GM19463 (cell line): Measurements from ENCODE around the gene RPL10A.

Source experiments
- ATAC-seq: cut with Tn5 transposase; IDR thresholded peaks from one replicate; pipeline ENCODE4 v1.9.1; 2021; ENCODE audit warnings: mild to moderate bottlenecking, moderate library complexity; ENCODE audit not compliant: unreplicated experiment

Gene RPL10A

DNA sequence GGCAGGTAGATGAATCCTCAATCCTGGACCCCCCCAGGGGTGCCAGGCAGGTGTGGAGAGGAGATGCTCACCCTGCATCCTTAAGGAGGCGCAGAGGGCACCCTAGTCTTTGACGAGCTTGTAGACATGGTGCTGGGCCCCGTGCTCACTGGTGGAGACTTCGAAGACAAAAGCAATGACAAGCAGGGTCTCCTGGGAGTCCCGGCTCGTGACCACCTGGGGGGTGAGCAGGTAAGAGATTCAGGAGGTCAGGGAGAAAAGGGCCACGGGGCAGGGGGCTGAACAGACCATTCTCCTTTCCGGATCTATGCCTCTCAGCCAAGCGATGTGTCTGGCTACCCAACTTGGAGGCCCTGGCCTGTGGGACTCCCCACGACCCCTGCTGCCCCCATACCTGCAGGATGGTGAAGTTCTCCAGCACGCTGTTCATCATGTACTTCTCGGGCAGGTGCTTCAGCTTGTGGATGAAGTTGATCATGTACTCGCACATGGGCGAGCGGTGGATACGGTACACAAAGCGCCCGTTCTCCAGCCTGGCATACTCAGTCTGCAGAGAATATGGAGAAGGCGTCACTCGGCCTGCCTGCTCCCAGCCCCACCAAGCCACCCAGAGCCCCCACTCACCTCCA, 6.9 kb downstream of the RPL10A start:
- no peak for ATAC-seq

DNA sequence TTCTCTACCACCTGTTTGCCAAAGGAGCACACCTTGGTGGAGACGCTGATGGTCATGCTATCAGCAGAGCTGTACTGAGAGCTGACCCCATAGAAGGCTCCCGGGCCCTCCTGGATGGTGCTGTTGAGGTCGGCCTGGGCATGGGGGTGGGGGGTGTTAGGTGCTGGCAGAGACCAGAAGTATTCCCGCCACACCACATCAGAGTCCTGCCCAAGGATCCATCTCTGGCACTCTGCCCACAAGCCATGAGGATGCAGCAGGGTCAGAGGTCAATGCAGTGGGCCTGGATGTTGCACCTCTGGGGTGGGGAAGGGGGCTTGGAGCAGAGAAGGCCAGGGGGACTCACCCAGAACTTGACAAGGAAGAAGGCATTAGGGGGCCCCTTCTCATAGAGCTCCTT, 7.4 kb downstream of the RPL10A start:
- ATAC-seq: no peak

DNA sequence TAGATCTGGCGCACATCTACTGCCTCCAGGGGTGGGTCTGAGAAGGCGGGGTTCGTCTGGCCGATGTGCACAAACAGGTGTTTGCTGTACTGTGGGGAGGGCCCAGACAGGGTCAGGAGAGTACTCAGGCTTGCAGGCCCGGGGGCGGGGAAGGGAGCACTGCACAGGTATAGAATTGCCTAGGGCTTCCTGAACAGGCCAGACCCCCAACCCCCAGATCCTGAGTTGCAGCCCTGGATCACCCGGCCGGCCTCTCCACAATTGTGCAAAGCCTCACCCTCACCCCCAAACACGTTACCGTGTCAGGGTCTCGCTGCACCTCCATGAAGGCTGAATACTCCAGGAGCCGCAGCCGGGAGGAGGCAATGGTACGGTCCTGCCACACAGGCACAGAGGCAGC, 7.8 kb downstream of the RPL10A start:
- no peak for ATAC-seq

DNA sequence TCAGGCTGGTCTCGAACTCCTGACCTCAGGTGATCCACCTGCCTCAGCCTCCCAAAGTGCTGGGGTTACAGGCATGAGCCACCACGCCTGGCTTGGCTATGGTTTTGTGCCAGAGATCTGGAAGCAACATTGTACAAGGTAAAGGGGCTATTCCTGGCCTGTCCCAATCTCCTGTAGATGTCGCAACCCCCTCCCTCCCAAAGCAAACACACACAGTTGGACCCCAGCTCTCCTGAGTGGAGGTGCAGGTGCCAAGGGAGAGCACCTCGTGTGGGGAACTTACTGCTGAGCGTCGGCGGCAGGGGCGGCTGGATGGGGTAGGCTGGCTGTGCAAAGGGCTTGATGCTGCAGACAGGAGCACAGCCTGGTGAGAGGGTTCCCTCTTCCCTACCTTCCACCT, 8.8 kb downstream of the RPL10A start:
- no peak for ATAC-seq

DNA sequence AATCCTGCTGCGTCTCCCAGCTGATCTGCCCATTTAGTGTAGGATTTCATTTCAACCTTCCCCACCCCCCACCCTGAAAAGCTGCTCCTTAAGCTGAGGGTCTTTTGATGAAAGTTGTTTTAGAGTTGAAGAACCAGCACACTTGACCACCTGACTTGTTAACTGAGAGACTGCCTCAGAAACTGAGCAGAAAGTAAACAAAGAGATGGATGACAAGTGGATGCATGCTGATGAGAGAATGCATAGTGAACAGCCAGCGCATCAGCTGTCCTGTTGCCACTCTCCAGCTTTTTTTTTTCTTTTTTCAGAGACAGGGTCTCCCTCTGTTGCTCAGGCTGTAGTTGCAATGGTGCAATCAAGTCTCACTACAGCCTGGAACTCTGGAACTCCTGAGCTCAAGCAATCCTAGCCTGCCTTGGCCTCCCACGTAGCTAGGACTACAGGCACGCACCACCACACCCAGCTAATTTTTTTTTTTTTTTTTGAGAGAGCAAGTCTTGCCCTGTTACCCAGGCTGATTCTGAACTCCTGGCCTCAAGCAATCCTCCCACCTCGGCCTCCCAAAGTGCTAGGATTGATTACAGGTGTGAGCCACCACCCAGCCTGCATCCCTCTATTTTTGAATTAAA, 9.5 kb downstream of the RPL10A start:
- no peak for ATAC-seq

DNA sequence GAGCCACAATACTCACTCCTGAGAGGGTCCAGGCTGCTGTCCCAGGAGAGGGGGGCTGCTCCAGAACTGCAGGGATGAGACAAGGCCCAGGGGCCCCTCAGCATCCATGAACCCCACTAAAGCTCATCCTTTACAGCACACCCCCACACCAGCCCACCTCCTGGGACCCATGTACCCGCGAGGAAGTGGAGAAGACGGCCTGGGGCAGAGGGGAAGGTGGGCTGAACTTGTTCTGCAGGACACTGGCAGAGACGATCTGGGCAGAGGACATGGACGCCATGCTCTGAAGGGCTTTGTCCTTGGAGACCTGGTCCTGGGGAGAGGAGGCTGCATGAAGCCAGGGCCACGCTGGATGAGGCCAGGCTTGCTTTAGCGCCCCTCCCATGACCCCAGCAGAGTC, 10.1 kb downstream of the RPL10A start:
- ATAC-seq: no peak

DNA sequence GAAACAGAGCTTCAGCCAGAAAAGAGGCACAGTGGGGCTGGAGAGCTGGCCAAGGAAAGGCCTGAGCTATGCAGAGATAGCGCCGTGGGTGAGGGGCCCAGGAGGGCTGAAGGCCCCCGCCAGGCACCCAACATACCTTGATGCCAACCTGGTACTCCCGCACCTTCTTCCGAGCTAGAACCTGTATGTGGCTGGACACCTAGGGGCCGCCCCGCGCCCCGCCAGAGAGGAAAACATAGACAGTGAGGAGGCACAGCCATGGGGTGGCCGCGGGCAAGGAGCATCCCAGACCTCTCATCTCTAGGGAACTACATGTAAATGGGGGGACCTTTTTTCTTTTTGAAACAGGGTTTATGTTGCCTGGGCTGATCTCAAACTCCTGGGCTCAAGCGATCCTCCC, 12.0 kb downstream of the RPL10A start:
- ATAC-seq: no peak

DNA sequence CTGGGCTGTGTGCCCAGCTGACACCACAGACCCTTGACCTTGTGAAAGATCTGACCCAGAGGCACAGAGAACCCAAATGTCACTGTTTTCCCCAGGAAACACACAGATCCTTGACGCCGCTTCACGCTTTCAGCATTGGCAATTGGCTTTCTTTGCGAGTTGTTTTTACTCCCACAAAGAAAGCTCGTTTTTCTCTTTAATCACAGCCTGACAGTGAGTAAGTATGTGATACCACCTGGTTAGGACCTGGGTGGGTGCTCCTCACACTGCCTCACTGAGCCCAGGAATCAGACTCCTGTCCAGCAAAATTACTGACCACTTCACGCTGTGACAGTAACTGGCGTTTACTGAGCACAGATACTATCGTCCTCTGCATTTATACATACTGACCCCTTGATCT, 13.0 kb downstream of the RPL10A start:
- no peak for ATAC-seq

DNA sequence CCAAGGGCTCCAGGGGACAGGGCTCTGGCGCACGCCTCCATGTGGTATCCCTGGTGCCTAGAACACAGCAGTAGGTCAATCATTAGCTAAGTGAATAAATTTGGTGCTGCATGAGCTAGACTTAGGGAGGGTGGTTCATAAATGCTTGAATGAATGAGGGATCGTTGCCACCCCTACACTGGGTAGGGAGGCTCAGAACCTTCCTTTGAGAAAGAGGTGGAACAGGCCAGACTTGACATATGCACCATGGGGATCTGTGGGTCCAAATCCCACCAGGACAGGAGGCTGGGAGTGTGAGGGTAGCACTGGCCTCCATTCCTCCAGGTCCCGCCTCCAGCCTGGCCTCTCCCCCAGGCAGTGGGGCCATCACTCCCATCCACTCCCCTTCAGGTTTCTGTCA, 14.9 kb downstream of the RPL10A start:
- ATAC-seq: no peak

DNA sequence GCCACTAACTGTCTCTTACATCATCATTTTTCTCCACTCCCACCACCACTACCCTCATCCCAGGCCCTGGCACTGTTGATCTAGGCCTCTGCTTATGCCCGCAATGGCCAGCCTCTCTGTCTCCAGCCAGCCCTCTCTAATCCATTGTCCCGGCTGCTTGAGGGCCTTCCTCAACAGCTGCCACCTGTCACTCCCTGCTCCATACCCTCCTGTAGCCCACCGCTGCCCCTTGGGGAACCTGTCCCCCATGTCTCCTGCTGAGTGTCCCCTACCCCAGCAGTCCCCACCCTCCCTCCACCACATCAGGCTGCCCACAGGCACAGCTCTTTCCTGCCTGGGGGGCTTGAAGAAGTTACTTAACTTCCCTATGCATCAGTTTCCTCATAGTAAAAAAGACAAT, 15.3 kb downstream of the RPL10A start:
- ATAC-seq: no peak

DNA sequence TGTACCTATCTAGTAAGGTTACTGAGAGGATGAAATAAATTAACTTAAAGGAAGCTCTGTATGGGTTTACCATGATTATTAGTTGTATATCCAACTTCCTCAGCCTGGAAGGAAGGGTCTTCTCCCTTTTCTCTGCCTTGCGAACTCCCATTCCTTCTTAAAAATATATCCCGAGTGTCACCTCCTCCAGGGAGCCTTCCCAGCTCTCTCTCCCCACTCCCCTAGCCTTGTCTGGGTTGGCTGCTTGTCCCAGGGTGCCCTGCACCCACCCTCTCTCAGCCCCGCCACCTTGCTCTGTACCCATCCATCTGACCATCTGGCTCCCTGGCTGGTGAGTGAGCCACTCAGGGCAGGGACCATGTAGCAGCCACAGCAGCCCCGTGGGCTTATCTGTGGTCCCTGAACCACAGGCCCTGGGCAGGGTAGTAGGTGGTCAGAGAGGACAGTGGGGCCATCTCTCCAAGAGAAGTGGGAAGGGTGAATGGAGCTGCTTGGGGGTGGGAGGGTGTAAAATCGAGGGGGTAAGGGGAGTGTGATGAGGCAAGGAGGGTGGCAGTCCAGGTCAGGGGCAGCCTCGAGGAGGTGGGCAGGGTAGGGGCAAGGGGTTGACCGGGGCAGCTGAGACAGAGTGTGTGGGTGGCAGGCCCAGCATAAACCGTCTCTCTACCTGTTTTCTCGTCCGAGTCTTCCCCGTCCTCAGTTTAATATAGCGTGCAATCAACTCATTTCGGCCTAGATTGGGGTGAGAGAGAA, 15.9 kb downstream of the RPL10A start:
- no peak for ATAC-seq

DNA sequence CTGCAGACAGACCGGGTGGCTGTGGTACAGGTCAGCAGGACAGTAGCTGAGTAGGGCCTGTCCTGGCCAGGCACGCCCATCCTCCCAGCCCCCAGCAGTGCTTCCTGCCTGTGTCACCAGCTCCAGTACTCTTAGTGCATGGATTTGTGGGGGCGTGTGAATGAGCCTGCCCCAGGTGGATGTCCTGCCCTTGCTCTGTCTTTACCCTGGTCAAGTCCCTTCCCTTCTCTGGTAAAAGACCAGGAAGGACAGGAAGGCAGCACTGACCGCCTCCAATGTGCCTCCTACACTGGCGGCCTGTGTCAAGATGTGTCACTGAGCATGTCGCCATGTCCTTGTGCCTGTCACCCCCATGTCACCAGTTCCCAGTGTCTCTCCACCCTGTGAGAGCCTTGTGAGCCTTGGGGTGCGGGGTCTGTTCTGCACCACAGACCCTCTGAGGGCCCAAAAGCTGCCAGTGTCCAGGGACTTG, 16.8 kb downstream of the RPL10A start:
- ATAC-seq: no peak

DNA sequence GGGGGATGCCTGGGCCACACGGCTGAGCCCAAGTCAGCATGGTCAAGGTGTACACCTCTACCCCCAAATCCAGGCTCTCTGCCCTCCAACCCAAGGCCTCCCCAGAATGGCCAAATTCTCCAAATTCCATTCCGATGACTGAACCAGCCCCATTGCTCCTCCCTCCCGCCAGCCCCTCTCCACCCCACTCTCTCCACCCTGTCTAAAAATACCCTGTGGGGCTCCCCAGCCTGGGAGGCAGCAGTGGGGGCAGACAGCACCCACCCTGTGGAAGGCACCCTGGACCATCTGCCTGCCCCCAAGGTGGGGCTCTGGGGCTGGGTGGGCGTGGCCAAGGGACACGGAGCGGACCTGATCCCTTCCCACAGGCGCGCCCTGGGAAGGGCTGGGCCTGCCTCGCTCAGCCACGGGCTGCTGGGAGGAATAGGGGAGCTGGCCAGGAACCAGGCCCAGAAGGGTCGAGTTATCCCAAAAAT, 17.2 kb downstream of the RPL10A start:
- no peak for ATAC-seq

DNA sequence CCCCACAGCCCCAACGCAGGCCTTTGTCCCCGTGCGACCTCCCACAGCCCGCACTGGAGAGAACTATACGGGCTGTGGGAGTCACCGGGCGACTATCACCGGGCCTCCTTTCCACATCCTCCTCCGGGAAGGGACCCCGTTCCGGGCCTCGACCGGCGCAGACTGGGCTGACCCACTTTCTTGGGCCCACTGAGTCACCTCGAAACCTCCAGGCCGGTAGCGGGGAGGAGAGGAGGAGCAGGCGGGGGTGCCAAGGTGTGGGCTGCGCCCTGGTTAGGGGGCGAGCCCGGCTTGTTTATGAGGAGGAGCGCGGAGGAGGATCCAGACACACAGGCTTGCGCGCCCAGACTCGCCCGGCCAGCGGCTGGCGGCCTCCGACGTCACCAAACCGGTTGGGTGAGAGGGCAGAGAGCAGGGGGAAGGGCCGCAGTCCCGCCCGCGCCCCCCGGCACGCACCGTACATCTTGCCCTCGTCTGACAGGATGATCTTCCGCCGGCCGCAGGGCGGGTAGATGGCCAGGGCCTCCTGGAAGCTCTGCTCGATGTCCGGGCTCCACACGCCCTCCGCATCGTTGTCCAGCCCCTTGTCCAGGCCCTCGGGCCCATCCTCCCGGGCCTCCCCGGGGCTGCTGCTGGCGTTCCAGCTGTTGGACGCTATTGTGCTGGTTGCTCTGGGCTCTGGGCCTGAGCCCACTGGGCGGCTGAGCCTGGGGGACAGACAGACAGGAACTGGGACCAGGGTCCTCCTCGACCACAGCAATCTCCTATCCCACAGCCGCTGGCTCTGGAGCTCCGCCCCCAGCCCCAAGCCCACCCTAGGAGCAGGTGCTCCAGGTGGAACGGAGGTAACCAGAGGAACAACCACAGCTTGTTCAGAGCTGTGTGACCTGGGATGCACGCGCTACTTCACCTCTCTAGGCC, 18.1 kb downstream of the RPL10A start:
- no peak for ATAC-seq

DNA sequence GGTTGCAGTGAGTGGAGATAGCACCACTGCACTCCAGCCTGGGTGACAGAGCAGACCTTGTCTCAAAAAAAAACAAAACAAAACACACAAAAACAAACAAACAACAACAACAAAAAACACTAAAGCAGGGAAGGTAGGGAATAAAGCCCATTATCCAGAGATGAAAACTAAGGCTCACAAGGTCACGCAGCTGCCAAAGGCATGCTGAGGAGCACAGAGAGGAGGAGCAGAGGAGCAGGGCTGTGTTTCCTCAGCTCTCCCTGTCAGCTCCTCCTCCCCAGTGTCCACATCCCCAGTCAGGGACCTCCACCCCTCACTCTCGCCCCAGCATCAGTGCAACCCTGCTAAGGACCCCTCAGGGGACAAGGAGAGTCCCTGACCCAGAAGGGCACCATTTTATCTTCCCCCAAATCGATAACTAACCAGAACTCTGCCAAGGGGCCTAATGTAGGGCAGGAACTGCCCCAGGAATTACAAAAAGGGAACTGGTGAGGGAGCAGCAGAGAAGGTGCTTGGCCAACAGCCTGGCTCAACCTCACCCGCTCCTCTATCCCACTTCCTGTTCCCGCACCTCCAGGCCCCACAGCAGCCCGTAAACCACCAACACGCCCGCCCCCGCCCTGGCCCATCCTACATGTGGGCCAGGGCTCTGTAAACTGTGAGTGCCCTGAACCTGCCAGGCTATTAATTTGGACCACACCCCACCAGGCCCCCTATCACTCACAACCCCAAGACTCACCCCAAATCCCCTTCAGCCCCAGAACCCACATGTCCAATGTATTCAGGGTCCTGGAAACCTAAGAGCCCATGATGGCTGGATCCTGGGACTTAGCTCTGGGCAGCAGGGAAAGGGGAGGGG, 19.7 kb downstream of the RPL10A start:
- no peak for ATAC-seq

DNA sequence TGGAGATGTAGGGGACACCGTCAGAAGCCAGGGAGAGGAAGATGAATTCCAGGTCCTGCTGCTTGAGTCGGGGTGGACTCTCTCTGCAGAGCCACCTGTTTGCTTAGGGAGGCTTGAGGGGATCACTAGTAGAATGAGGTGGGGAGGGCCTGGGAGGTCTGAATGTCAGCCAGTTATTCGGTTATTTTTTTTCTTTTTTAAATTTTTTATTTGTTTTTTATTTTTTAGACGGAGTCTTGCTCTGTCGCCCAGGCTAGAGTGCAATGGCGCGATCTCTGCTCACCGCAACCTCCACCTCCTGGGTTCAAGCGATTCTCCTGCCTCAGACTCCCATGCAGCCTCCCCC, 20.3 kb downstream of the RPL10A start:
- no peak for ATAC-seq

DNA sequence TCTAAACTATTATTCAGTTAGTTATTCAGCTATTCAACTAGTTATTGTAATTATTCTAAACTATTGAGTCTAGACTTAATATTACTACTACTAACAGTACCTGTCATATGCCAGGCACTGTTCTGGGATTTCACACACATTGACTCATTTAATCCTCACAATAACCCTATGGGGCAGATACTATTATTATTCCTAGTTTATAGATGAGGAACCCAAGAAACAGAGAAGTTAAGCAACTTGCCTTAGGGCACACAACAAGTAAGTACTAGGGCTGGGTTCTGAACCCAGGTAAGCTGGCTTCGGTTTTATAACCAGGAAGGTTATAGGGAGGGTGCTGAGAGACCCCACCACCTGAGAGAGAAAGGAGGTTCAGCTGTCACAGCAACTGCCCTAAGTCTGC, 20.9 kb downstream of the RPL10A start:
- no peak for ATAC-seq

DNA sequence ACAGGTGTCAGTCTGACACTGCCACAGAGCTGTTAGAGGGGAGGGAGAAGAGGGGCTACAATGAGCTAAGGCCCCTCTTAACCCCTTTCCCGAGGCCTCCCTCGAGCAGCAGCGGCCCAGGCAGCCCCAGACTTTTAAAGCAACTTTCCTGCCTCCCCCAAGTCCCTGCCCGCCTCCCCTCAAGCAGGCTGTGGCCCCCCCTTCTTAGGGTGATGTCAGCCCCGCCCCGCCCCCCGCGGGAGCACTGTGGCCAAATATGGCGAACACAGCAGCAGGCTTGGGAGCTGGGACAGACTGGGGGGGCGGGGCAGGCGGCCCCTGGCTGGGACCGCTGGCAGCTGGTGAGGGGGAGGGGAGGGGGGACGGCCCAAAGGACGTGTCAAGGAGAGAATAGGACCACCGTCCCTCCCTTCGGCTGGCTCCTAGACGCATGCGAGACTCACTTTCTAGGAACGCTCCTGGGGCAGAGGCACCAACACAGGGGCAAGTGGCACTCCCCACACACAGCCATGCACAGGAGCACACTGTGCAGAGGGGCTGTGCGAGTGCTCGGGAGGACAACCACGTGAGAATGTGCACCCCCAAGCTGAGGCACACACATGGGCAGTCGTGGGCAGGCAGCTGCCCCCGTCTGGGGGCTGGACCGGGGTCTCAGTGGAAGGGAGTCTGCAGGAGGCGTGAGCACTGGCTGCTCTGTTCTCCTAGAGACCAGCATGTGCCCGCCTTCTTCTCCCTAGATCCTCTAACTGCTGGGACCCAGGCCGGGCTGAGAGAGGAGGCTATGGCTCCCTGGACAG, 22.0 kb downstream of the RPL10A start:
- ATAC-seq: no peak

DNA sequence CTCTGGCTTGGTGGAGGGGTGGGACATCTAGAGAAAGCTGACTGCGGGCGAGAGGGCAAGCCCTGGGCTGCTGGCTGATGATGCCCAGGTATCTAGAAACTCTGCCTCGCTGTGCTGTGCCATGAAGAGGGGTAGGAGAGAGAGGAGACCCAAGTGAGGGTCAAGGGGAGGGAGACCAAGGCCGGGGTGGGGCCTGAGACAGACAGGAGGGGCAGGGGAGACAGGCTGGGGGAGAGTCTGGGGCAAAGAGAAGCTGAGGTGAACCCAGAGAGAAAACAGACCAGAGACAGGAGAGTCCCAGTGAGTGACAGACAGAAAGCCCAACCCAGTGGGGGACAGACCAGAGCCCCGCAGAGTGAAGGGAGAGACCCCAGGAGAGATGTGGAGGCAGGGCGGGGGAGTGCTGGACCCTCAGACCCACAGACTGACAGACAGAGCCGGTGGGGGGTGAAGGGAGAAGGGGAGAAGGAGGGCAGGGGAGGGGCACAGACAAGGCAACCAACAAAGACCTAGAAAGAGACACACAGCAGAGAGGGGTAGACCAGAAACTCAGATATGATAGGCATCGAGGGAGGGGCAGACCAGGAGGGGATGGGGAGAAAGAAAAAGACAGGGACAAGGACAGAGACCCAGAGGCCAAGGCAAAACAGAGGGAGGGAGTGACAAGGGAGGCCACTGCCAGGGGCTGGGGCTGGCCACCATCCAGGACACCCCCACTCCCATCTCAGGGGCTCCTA, 22.8 kb downstream of the RPL10A start:
- ATAC-seq: no peak
